Right lobe of liver (tissue), 4 donors: ENCODE measurements around the gene IFT43.

Experiments used
- CTCF ChIP-seq, 4 donors: fragments of 200-600 bp in 3 of 4; fragments of 450-650 bp in 1 of 4; IDR thresholded peaks; one replicate each; pipeline versions ENCODE4 v1.5.1 to v1.8.0; 2016 to 2022; ENCODE audit warnings: antibody characterized with exemption in 4 of 4, mild to moderate bottlenecking in 2 of 4
- POLR2A ChIP-seq: fragments of 450-650 bp; IDR thresholded peaks from one replicate; pipeline ENCODE4 v1.6.1; 2017; ENCODE audit warnings: antibody characterized with exemption, mild to moderate bottlenecking
- donor health status: DM: no; HTN: no; CAD: no.
- donor health status: DM: no; HTN: no; CAD: no.
- donor health status: DM: no; HTN: yes; CAD: no.

GRCh38 chr14:76109087-76109880 lies 123.7 kb downstream of the IFT43 start:
- no peak for TF ChIP-seq CTCF (IDR thresholded peaks at IDR 0.05)
- TF ChIP-seq POLR2A = no peak
